Measurements from ENCODE around the gene ADH4.
"Not testable (repeated sequence)": the region's sequence is repeated elsewhere in the genome, so short reads cannot be mapped to it uniquely, and the experiment has no call there.

The ADH4 gene

DNA sequence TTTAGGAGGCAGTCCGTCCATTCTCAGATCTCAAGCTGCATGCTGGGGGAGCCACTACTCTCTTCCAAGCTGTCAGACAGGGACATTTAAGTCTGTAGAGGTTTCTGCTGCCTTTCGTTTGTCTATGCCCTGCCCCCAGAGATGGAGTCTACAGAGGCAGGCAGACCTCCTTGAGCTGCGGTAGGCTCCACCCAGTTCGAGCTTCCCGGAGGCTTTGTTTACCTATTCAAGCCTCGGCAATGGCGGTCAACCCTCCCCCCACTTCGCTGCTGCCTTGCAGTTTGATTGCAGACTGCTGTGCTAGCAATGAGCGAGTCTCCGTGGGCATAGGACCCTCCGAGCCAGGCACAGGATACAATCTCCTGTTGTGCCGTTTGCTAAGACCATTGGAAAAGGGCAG, 44.8 kb downstream of the ADH4 start:
- DNase-seq (ENCODE audit: low read depth in 2 of 2) = no peak
- TF ChIP-seq, protein P1, sequence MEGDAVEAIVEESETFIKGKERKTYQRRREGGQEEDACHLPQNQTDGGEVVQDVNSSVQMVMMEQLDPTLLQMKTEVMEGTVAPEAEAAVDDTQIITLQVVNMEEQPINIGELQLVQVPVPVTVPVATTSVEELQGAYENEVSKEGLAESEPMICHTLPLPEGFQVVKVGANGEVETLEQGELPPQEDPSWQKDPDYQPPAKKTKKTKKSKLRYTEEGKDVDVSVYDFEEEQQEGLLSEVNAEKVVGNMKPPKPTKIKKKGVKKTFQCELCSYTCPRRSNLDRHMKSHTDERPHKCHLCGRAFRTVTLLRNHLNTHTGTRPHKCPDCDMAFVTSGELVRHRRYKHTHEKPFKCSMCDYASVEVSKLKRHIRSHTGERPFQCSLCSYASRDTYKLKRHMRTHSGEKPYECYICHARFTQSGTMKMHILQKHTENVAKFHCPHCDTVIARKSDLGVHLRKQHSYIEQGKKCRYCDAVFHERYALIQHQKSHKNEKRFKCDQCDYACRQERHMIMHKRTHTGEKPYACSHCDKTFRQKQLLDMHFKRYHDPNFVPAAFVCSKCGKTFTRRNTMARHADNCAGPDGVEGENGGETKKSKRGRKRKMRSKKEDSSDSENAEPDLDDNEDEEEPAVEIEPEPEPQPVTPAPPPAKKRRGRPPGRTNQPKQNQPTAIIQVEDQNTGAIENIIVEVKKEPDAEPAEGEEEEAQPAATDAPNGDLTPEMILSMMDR (IDR thresholded peaks at IDR 0.05; ENCODE audit: low read depth, low read length) = no peak
- H3K4me3 ChIP-seq (replicated peaks in 1 of 2; ENCODE audit: low read depth in 2 of 2, low read length in 2 of 2) = no peak overlapping the region

DNA sequence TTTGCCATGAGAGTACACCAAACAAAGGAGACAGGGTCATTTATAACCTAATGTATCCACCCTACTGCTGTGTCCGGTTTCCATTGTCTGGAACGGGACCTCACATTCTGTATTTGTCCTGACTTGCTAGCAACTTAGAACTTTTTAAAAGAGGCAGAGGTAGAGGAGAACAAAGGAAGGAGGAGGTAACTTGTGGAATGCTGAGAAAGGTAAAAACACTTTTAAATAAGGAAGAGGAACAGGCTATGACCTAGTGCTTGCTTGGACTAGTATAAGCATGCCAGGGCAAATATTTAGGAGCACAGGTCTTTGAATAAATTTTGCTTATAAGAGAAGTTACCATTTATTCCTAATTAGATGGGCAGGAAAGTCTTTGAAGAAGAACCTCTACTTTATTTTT, 52.3 kb downstream of the ADH4 start:
- DNase-seq (ENCODE audit: low read depth in 2 of 2); H3K4me3 ChIP-seq (replicated peaks in 1 of 2; ENCODE audit: low read depth in 2 of 2, low read length in 2 of 2): not testable (repeated sequence)

DNA sequence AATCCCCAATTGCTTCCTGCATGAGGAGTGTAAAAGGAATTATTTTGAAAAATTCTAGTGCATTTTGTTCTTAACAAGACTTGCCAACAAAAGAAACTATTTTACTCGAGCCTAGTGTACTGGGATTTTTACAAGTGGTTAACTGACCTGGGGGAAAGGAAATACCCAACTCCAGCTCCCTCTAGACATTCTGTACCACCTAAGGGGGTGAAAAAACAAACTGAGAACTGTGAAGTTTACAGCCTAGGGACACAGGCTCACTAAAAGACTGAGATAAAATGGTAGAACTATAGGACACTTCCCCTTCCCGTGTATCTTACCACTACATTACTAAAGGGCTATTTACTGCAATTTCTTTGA, 52.9 kb downstream of the ADH4 start:
- H3K4me3 ChIP-seq (replicated peaks in 1 of 2; ENCODE audit: low read depth in 2 of 2, low read length in 2 of 2) = no peak overlapping the region
- TF ChIP-seq, protein P1 (IDR thresholded peaks at IDR 0.05; ENCODE audit: low read depth, low read length) = no peak
- DNase-seq (ENCODE audit: low read depth in 2 of 2) = no peak

DNA sequence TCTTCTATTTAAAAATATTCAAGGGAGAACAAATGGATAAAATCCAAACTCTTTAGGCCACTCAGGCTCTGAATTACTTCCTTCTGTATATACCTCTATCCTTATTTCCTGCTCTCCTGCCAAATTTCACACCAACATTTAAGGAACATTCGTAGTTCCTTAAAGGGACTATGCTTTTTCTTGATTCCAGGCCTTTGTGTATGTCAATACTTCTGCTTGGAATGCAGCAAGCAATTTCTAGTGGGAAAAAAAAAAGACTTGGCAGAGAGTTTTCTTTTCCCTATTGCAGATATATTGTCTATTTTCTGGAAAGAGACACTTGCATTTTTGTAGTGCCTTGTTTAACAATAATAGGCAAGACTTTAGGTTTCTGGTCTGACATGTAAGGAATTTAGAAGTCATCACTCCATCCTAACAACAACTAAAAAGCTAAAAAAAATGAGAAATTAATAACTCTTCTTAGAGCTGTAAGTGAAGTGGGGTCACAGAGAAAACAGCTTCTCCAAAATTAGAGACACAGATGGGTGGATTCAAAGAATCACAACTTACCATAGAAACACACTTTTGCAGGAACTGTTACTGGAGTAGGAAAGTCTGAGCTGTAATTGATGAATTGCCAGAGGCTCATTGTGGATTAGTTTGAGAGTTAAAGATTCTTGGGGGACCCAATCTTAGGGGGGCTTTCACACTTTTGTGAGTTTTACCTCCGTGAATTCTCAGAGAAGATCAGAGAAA, 53.4 kb downstream of the ADH4 start:
- TF ChIP-seq, protein P1 (IDR thresholded peaks at IDR 0.05; ENCODE audit: low read depth, low read length) = no peak
- no peak overlapping the region for H3K4me3 ChIP-seq (replicated peaks in 1 of 2; ENCODE audit: low read depth in 2 of 2, low read length in 2 of 2)
- DNase-seq (ENCODE audit: low read depth in 2 of 2) = peak in 1 of 2 donors; percentile 53

DNA sequence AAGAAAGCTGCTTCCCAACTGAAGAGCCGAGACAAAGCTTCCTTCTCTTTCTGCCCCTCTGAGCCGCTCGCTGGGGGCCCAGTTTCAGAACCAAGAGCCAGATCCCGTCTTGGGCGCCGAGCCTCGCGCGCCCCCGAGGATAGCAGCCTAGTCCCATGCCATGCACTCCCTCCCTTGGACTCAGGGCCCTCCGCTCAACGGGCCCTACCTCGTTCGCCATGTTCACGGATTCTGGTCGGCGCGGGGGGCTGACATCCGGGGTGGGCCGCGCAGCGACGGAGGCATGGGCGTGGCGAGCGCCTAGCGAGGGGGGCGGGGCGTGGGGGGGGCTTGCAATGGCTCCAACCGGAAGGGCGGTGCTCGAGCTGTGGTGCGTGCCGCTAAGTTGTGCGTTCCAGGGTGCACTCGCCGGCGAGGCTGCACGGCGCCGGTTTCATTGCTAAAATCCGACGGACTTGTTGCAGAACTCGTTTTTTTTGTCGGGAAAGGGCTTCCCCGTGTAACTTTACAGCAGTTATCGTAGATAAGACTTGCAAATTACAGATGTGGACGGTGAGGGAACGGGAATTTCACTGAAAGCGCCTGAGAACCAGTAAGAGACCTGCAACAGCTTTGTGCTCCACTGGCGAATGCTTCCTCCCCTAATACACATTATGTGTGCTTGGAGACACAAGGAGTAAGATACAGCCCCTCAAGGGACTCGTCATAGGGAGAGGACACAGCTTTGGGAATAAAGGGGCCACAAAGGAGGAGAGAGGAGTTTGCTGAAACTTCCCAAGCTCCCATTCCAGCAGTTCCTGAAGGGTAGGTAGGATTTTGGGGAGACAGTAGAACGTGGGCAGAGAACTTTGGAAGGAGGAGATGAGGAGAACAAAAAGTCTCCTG, 55.4 kb downstream of the ADH4 start, which contains the start of gene ADH5:
TSS of gene ADH5 (minus strand) at position 308 of the 885 bp plus-strand sequence. CDS start at position 220, 88 bp downstream.
- DNase-seq (ENCODE audit: low read depth in 2 of 2) = peak; percentile 87 to 90
- TF ChIP-seq, protein P1 (IDR thresholded peaks at IDR 0.05; ENCODE audit: low read depth, low read length) = no peak
- peak within 1 kb of the TSS; percentile 85 to 88 for H3K4me3 ChIP-seq (replicated peaks in 1 of 2; ENCODE audit: low read depth in 2 of 2, low read length in 2 of 2)

DNA sequence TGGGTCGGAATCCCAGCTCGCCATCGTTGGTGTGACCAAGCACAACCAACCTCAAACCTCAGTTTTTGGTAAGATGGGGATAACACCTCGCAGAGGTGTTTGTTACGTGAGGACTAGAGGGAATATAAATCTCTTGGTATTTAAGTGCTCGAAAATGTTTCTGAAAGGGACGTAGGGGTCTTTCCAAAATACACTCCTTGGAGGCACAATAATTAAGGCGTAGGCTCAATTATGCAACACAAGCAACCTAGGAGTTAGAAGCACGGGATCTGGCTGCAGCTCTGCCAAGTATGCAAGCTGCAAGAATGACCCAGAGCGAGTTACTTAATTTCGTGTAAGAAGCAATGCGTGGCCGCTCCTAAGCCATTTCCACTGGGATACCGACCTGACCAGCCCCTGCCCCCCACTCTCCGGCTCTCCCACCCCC, 56.1 kb downstream of the ADH4 start:
- peak overlapping the region; percentile 85 to 88 for H3K4me3 ChIP-seq (replicated peaks in 1 of 2; ENCODE audit: low read depth in 2 of 2, low read length in 2 of 2)
- TF ChIP-seq, protein P1 (IDR thresholded peaks at IDR 0.05; ENCODE audit: low read depth, low read length) = no peak
- DNase-seq (ENCODE audit: low read depth in 2 of 2) = peak; percentile 86 to 94

DNA sequence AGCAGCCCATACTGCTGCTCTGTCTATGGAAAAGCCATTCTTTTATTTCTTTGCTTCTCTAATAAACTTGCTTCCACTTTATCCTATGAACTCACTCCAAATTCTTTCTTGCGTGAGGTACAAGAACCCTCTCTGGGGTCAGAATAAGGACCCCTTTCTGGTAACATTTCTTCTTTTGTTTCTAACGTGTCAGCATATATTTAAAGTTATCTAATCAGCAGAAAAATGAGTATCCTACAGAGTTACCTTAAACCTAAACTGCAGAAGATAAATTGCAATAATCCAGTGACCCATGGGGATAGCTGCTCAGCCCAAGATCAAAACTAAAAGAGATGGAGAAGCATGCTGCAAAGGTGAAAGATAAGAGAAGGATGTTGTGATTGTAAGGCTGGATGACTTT, 59.5 kb downstream of the ADH4 start:
- no peak for DNase-seq (ENCODE audit: low read depth in 2 of 2)
- H3K4me3 ChIP-seq (replicated peaks in 1 of 2; ENCODE audit: low read depth in 2 of 2, low read length in 2 of 2) = no peak overlapping the region
- TF ChIP-seq, protein P1 (IDR thresholded peaks at IDR 0.05; ENCODE audit: low read depth, low read length) = no peak
